ENCODE data around the gene IL10. TPM values are rescaled to one million over a fixed set of nuclear protein-coding genes. Genes with fewer than 3 reads are reported as not detected.

IL10 gene
- total RNA-seq, 2 donors from 2014 or later, result 0.17 to 0.29 TPM

DNA sequence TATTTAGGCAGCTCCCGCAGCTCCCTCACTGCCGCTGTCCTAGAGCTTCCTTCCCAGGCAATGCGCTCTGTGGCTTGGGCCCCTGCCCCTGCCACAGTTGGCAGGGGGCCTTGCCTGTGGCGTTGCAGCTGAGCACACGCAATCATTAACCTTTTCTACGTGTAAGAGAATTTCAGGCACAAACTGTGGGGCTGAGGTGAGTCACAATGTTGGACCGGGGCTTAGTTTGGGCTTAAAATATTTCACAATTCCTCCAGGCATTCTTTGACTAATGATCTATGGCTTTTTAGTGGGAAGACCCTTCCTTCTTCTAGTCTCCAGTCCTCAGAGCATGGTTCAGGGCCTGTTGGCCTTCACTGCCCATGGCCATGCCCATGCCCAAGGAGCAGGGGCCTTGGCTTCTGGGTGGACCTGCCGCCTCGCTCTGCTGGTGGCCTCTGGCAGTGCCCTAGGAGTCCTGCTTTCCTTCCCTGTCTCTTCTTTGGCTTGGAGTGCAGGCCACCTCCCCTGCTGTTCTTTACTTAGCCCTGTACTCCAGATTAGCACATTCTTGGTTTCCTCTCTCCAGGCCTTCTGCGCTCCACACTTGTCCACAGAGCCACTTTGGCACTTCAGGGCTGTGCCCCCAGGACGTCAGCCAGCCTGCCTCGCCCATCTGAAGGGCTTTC lies 48.4 kb downstream of the IL10 start:
- DNase-seq, result no peak
- no peak overlapping the region for H3K9ac ChIP-seq (ENCODE audit: low read depth in 2 of 2, low read length in 2 of 2)
- H3K27me3 ChIP-seq, result no peaks in the 10 kb centered on the region
- intact Hi-C loops (cut with DNase I), result loop anchor here (5.0 kb wide), 1 partner anchor 37 kb away; no protein-coding TSS in a partner anchor
- H3K9me3 ChIP-seq, result no peaks in the 10 kb centered on the region
- TF ChIP-seq, protein P1, sequence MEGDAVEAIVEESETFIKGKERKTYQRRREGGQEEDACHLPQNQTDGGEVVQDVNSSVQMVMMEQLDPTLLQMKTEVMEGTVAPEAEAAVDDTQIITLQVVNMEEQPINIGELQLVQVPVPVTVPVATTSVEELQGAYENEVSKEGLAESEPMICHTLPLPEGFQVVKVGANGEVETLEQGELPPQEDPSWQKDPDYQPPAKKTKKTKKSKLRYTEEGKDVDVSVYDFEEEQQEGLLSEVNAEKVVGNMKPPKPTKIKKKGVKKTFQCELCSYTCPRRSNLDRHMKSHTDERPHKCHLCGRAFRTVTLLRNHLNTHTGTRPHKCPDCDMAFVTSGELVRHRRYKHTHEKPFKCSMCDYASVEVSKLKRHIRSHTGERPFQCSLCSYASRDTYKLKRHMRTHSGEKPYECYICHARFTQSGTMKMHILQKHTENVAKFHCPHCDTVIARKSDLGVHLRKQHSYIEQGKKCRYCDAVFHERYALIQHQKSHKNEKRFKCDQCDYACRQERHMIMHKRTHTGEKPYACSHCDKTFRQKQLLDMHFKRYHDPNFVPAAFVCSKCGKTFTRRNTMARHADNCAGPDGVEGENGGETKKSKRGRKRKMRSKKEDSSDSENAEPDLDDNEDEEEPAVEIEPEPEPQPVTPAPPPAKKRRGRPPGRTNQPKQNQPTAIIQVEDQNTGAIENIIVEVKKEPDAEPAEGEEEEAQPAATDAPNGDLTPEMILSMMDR (IDR thresholded peaks at IDR 0.05), result no peak
- H3K27ac ChIP-seq, result no peak overlapping the region
- no peaks in the 10 kb centered on the region for H3K36me3 ChIP-seq
- no peak overlapping the region for H3K4me3 ChIP-seq
- no peaks in the 10 kb centered on the region for H3K4me1 ChIP-seq

DNA sequence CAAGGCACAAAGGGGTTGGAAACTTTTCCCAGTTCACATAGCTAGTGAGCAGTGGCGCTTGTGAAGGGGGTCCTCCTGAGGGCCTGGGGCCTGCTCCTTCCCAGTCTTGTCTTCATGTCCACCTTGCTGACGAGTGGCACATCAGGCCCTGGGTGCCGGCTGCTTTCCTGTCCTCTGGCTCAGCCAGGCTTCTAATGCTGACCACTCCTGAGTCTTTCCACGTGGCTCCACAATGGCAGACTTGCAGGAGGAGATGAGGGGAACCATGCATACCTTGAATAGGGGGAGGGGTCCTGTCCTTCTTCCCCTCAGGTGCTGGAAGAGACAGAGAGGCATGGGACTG lies 48.9 kb downstream of the IL10 start:
- TF ChIP-seq, protein P1 (IDR thresholded peaks at IDR 0.05), result no peak
- H3K27ac ChIP-seq, result no peak overlapping the region
- DNase-seq, result no peak
- no peaks in the 10 kb centered on the region for H3K36me3 ChIP-seq
- no peaks in the 10 kb centered on the region for H3K27me3 ChIP-seq
- no peaks in the 10 kb centered on the region for H3K4me1 ChIP-seq
- intact Hi-C loops (cut with DNase I), result loop anchor here (5.0 kb wide), 1 partner anchor 36 kb away; no protein-coding TSS in a partner anchor
- no peak overlapping the region for H3K9ac ChIP-seq (ENCODE audit: low read depth in 2 of 2, low read length in 2 of 2)
- H3K9me3 ChIP-seq, result no peaks in the 10 kb centered on the region
- no peak overlapping the region for H3K4me3 ChIP-seq

DNA sequence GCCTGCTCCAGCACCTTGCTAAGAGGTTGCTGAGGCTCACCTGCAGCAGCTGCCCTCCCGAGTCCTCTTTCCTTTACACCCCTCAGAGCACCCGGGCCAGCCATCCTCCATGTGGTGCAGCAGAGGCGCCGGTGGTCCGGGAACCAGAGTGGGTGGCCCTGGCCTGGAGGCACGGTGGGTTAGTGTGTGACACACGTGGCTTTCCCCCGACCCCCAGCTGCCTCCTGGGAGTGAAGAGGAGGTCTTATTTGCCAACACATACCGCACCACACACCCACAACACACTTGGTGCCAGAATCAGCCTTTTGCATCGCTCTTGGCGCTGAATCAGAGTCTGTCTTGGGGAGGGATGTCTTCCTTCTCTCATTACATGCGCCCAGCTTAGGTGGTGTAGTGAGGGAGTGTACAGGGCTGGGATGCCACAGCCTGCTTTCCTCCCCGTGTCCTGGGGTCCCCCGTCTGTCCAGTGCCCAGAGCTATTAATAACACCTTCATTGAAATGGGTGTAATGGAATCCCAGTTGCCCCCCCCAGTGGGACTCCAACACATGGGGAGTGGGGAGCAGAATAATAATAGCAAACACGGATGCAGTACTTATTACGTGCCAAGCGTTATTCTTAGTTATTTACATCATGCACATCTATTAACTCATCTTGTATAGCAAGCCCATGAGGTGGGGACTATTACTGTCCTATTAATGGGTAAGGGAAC lies 49.4 kb downstream of the IL10 start:
- H3K4me3 ChIP-seq, result no peak overlapping the region
- H3K27ac ChIP-seq, result no peak overlapping the region
- no peaks in the 10 kb centered on the region for H3K9me3 ChIP-seq
- no peaks in the 10 kb centered on the region for H3K4me1 ChIP-seq
- intact Hi-C loops (cut with DNase I), result loop anchor here (5.0 kb wide), 1 partner anchor 36 kb away; no protein-coding TSS in a partner anchor
- no peak for DNase-seq
- TF ChIP-seq, protein P1 (IDR thresholded peaks at IDR 0.05), result no peak
- H3K36me3 ChIP-seq, result no peaks in the 10 kb centered on the region
- no peak overlapping the region for H3K9ac ChIP-seq (ENCODE audit: low read depth in 2 of 2, low read length in 2 of 2)
- H3K27me3 ChIP-seq, result no peaks in the 10 kb centered on the region

DNA sequence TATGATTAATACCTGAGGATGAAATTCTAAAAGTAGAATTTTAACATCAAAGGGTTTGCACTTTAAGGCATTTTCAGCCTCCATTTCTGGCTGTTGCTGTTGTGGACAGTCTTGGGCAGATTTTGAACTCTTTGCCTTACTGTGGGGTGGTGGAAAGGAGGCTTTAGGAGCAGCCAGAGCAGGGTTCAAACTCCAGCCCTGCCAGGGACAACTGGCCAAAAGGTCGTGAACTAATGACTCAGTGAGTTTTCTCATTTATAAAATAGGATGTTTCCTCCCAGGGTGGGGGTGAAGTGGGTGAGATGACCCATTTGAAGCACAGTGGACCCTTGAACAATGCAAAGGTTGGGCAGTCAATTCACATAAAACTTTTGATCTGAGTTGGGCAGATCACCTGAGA lies 50.8 kb downstream of the IL10 start:
- Histone ChIP-seq H3K36me3 (no peaks in the 10 kb centered on the region), H3K9me3 (no peaks in the 10 kb centered on the region), H3K27ac (no peak overlapping the region), H3K4me1 (peaks cover 7% of the 10 kb centered on the region), H3K4me3 (no peak overlapping the region), H3K9ac (ENCODE audit: low read depth in 2 of 2, low read length in 2 of 2) (no peak overlapping the region), H3K27me3 (no peaks in the 10 kb centered on the region)
- TF ChIP-seq, protein P1 (IDR thresholded peaks at IDR 0.05), result no peak
- DNase-seq, result no peak
- intact Hi-C loops (cut with DNase I), result loop anchor here (5.0 kb wide), 1 partner anchor 34 kb away; no protein-coding TSS in a partner anchor

DNA sequence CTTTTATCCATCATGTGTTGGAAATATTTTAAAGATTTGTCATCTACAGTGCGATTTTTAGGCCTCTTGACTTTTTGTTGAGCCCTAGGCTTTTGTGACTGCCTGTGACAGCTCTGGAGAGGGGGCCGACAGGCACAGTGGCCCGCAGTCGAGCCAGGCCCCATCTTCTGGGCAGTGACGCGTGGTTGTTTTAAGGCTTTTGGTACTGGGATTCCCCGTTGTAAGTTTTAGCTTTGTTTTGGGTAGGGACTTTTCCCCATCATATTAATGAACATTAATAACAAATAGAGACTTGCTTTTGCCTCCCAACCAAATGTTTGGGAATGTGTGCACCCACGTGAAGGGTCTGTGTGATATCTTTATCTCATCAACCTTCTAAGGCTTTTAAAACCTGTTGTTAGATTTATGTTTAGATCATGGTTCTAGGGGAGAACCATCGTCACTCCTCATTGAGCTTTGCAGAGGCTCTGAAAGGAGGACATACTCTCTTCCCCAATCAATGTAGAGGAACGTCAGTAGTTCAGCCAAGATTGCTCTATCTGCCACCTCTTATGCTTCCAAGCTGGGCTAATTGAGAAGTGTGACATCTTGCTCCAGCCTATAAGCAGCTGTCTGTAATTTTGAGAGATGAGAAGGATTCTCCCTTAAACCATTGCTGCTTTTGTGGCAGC lies 53.0 kb downstream of the IL10 start:
- intact Hi-C loops (cut with DNase I), result no loop called here

More for the DNA sequence above, 53.0 kb downstream of the IL10 start:
- peaks cover 17% of the 10 kb centered on the region for H3K4me1 ChIP-seq
- no peak overlapping the region for H3K4me3 ChIP-seq
- H3K9me3 ChIP-seq, result no peaks in the 10 kb centered on the region
- DNase-seq, result no peak
- TF ChIP-seq, protein P1 (IDR thresholded peaks at IDR 0.05), result no peak
- H3K36me3 ChIP-seq, result no peaks in the 10 kb centered on the region
- no peak overlapping the region for H3K27ac ChIP-seq
- H3K27me3 ChIP-seq, result no peaks in the 10 kb centered on the region
- H3K9ac ChIP-seq (ENCODE audit: low read depth in 2 of 2, low read length in 2 of 2), result no peak overlapping the region

Data from colonic mucosa (tissue), 4 donors.